ENCODE results near the gene PCDHGA1.
"Not testable (repeated sequence)": the region's sequence is repeated elsewhere in the genome, so short reads cannot be mapped to it uniquely, and the experiment has no call there.

The PCDHGA1 gene

GRCh38 chr5:141330299-141331080 is at the start of gene PCDHGA1:
PCDHGA1 (plus strand) TSS chr5:141330514.
- DNase-seq = no peak

DNA sequence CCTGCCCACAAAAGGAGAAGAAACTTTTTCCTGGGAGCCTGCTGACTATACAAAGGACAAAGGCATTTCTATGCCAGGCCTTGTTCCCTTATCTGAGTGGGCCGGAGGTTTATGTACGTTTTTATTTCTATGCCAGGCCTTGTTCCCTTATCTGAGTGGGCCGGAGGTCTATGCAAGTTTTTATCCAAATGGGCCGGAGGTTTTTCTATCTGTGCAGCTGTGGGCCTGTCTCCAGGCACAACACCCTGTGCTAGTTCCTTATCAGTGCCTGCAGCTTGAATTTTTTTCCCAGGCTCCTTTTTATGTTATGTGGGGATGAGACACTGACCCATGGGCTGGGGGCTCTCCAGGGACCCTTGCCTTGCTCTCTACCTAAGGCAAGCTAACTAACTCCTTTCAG is 31.9 kb upstream of the PCDHGA1 start:
- DNase-seq = peak in 1 of 2 experiments; percentile 8
- TF ChIP-seq GATA1 (IDR thresholded peaks at IDR 0.05; ENCODE audit: low read depth, low read length) = no peak
- TF ChIP-seq POLR2A (IDR thresholded peaks at IDR 0.05; ENCODE audit: low read length) = no peak

More at GRCh38 chr5:141330299-141331080, at the start of gene PCDHGA1:
- no peak for TF ChIP-seq POLR2A (IDR thresholded peaks at IDR 0.05; ENCODE audit: low read length)
- TF ChIP-seq GATA1 (IDR thresholded peaks at IDR 0.05; ENCODE audit: low read depth, low read length) = no peak

DNA sequence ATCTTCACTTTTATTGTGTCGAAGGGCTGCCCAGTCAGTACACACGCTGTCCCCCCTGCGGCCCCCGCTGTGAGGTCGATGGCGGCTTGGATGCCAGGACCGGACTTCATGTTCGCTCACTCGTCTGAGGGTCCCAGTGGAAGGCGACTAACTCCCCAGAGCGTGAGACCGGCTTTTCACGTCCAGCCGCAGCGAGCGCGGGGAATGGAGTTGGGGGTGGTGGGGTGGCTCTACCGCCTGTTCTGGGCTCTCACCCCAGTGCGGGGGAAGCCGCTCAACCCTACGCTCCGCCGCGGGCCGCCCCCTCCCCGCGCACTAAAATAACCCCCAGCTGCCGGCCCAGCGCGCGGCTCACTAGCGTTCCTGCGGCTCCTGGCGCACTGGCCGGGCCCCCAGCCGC is 26.6 kb upstream of the PCDHGA1 start, which contains the start of gene SLC25A2:
Gene SLC25A2 (minus strand): TSS at position 294 of the 400 bp plus-strand sequence. CDS start 184 bp downstream, at position 110.
- DNase-seq = no peak
- TF ChIP-seq POLR2A (IDR thresholded peaks at IDR 0.05; ENCODE audit: low read length) (no peak), GATA1 (IDR thresholded peaks at IDR 0.05; ENCODE audit: low read depth, low read length) (no peak)

DNA sequence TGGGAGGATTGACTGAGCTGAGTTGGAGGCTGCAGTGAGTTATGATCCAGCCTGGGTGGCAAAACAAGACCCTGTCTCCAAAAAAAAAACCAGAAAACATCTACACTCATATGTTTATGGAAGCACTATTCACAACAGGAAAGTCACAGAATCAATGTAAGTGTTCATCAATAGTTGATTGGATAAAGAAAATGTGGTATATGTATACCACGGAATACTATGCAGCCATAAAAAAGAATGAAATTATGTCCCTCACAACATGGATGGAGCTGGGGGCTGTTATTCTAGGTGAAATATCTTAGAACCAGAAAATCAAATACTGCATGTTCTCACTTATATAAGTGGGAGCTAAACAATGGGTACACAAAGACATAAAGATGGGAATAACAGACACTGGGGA is 23.7 kb upstream of the PCDHGA1 start:
- TF ChIP-seq POLR2A (IDR thresholded peaks at IDR 0.05; ENCODE audit: low read length) (no peak), GATA1 (IDR thresholded peaks at IDR 0.05; ENCODE audit: low read depth, low read length) (no peak)
- DNase-seq = no peak

GRCh38 chr5:141313711-141314110 is 16.6 kb upstream of the PCDHGA1 start:
- TF ChIP-seq GATA1 (IDR thresholded peaks at IDR 0.05; ENCODE audit: low read depth, low read length) (no peak), POLR2A (IDR thresholded peaks at IDR 0.05; ENCODE audit: low read length) (no peak)
- DNase-seq = no peak

- not testable (repeated sequence) for DNase-seq
Observed at GRCh38 chr5:141316963-141317362, 13.4 kb upstream of the PCDHGA1 start.

DNA sequence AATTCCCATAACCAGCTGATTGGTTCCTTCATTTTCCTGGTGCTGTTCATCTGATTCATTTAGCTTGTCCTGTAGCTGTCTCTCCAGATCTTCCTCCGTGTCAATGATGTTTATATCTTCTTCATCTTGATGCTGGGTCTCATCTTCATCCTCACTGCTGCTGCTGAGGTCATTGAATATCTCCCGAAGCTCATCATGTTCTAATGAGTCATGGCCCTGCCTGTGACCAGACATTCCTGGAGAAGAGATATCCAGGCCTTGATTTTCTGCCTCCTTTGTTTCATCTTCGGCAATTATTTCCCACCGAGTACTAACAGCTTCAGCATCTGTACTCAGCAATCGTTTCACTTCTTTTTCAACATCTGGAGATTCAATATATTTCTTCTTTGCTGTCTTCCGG is 11.1 kb upstream of the PCDHGA1 start:
- TF ChIP-seq POLR2A (IDR thresholded peaks at IDR 0.05; ENCODE audit: low read length) = no peak
- no peak for TF ChIP-seq GATA1 (IDR thresholded peaks at IDR 0.05; ENCODE audit: low read depth, low read length)
- no peak for DNase-seq

GRCh38 chr5:141319699-141320098 is 10.6 kb upstream of the PCDHGA1 start:
- TF ChIP-seq GATA1 (IDR thresholded peaks at IDR 0.05; ENCODE audit: low read depth, low read length) = no peak
- TF ChIP-seq POLR2A (IDR thresholded peaks at IDR 0.05; ENCODE audit: low read length) = no peak
- DNase-seq = no peak

- peak; percentile 92 for TF ChIP-seq POLR2A (IDR thresholded peaks at IDR 0.05; ENCODE audit: low read length)
- TF ChIP-seq GATA1 (IDR thresholded peaks at IDR 0.05; ENCODE audit: low read depth, low read length) = no peak
- DNase-seq = peak; percentile 90 to 92
Observed at GRCh38 chr5:141320225-141321169, 9.8 kb upstream of the PCDHGA1 start, which contains the start of gene TAF7. TAF7 (minus strand) TSS chr5:141320784; CDS start chr5:141320044, 740 bp downstream.

GRCh38 chr5:141322261-141322660 is 8.1 kb upstream of the PCDHGA1 start:
- no peak for TF ChIP-seq POLR2A (IDR thresholded peaks at IDR 0.05; ENCODE audit: low read length)
- no peak for TF ChIP-seq GATA1 (IDR thresholded peaks at IDR 0.05; ENCODE audit: low read depth, low read length)
- DNase-seq = no peak

- no peak for TF ChIP-seq GATA1 (IDR thresholded peaks at IDR 0.05; ENCODE audit: low read depth, low read length)
- no peak for TF ChIP-seq POLR2A (IDR thresholded peaks at IDR 0.05; ENCODE audit: low read length)
- DNase-seq = peak; percentile 5 to 9
Observed at GRCh38 chr5:141326088-141326854, 4.0 kb upstream of the PCDHGA1 start.

GRCh38 chr5:141328231-141328630 is 2.1 kb upstream of the PCDHGA1 start:
- DNase-seq = no peak
- no peak for TF ChIP-seq GATA1 (IDR thresholded peaks at IDR 0.05; ENCODE audit: low read depth, low read length)

- not testable (repeated sequence) for DNase-seq
Observed at GRCh38 chr5:141332571-141332970, 2.3 kb downstream of the PCDHGA1 start.
